ENCODE data around the gene IQSEC1. TPM values are rescaled to one million over a fixed set of nuclear protein-coding genes. Genes with fewer than 3 reads are reported as not detected.
A peak's percentile ranks its signal among the peaks of the same experiment; 100 is the strongest.

IQSEC1 gene
- polyA plus RNA-seq, 3 donors, result 17.7 to 61.7 (median 30.3) TPM

GRCh38 chr3:13009132-13009945 is 63.9 kb downstream of the IQSEC1 start:
- H3K27ac ChIP-seq (ENCODE audit: low read depth in 1 of 2, low read length in 2 of 2), result peak overlapping the region; percentile 98 to 100
- H3K27me3 ChIP-seq (ENCODE audit: control insufficient read depth in 2 of 2, insufficient read depth in 2 of 2, low read length in 2 of 2), result no peaks in the 10 kb centered on the region
- H2AFZ ChIP-seq (ENCODE audit: insufficient read depth, low read depth, low read length, poor library complexity, severe bottlenecking), result no peak overlapping the region
- Mint-ChIP-seq H3K36me3 (peaks cover 70% of the 10 kb centered on the region in 2 donors), H3K27ac (peak overlapping the region; percentile 99 to 100 (median 100)), H3K9me3 (peaks cover 0 to 3% (median 0%) of the 10 kb centered on the region in 7 donors), H3K4me3 (peak overlapping the region; percentile 78 to 89), H3K4me1 (peaks cover 95% of the 10 kb centered on the region), H3K27me3 (ENCODE audit: low read depth in 3 of 3) (peaks cover 0 to 9% (median 0%) of the 10 kb centered on the region in 3 donors)
- peaks cover 59% of the 10 kb centered on the region for H4K20me1 ChIP-seq (ENCODE audit: insufficient read depth, low read length)
- no peaks in the 10 kb centered on the region for H3K9me3 ChIP-seq (replicated peaks in 1 of 2; ENCODE audit: control insufficient read depth in 1 of 2, insufficient read depth in 1 of 2, low read length in 2 of 2)
- peak overlapping the region; percentile 98 for H3K4me2 ChIP-seq (replicated peaks; ENCODE audit: extremely low read depth, low read length, poor library complexity, severe bottlenecking)
- peaks cover 98 to 100% of the 10 kb centered on the region in 2 donors for H3K4me1 ChIP-seq (ENCODE audit: control insufficient read depth in 1 of 2, insufficient read depth in 2 of 2, low read length in 2 of 2)
- H3K9ac ChIP-seq (ENCODE audit: insufficient read depth, low read length, poor library complexity, severe bottlenecking), result peak overlapping the region; percentile 64
- peak; percentile 97 to 98 (median 98) for DNase-seq
- no peak for TF ChIP-seq CTCF (IDR thresholded peaks at IDR 0.05)
- H3K79me2 ChIP-seq (ENCODE audit: insufficient read depth, low read length), result peaks cover 84% of the 10 kb centered on the region
- intact Hi-C loops (cut with micrococcal nuclease), result loop anchor here in 1 of 2 donors (1.0 kb wide), 1 partner anchor 10 kb away; no protein-coding TSS in a partner anchor
- H3K4me3 ChIP-seq (replicated peaks in 1 of 3; ENCODE audit: low read depth in 2 of 3, low read length in 3 of 3), result peak overlapping the region in 2 of 3 experiments; percentile 28 to 68
- 10% methylated on average over 10 of the region's 16 CpGs for WGBS (ENCODE audit: insufficient coverage)
- peaks cover 9 to 42% of the 10 kb centered on the region in 2 donors for H3K36me3 ChIP-seq (replicated peaks in 1 of 2; ENCODE audit: control insufficient read depth in 1 of 2, insufficient read depth in 2 of 2, low read length in 2 of 2)

GRCh38 chr3:13008155-13008995 is 64.9 kb downstream of the IQSEC1 start:
- Mint-ChIP-seq H3K36me3 (peaks cover 72 to 73% of the 10 kb centered on the region in 2 donors), H3K4me1 (peaks cover 99% of the 10 kb centered on the region), H3K27ac (peak overlapping the region; percentile 99 to 100 (median 100)), H3K9me3 (peaks cover 0 to 3% (median 0%) of the 10 kb centered on the region in 7 donors), H3K27me3 (ENCODE audit: low read depth in 3 of 3) (peaks cover 0 to 9% (median 0%) of the 10 kb centered on the region in 3 donors), H3K4me3 (peak overlapping the region; percentile 53 to 78)
- Histone ChIP-seq H3K27ac (ENCODE audit: low read depth in 1 of 2, low read length in 2 of 2) (peak overlapping the region; percentile 98 to 100), H3K79me2 (ENCODE audit: insufficient read depth, low read length) (peaks cover 84% of the 10 kb centered on the region), H3K36me3 (replicated peaks in 1 of 2; ENCODE audit: control insufficient read depth in 1 of 2, insufficient read depth in 2 of 2, low read length in 2 of 2) (peaks cover 9 to 42% of the 10 kb centered on the region in 2 donors), H2AFZ (ENCODE audit: insufficient read depth, low read depth, low read length, poor library complexity, severe bottlenecking) (no peak overlapping the region), H3K27me3 (ENCODE audit: control insufficient read depth in 2 of 2, insufficient read depth in 2 of 2, low read length in 2 of 2) (no peaks in the 10 kb centered on the region), H3K9me3 (replicated peaks in 1 of 2; ENCODE audit: control insufficient read depth in 1 of 2, insufficient read depth in 1 of 2, low read length in 2 of 2) (no peaks in the 10 kb centered on the region), H4K20me1 (ENCODE audit: insufficient read depth, low read length) (peaks cover 59% of the 10 kb centered on the region), H3K4me2 (replicated peaks; ENCODE audit: extremely low read depth, low read length, poor library complexity, severe bottlenecking) (peak overlapping the region; percentile 98), H3K9ac (ENCODE audit: insufficient read depth, low read length, poor library complexity, severe bottlenecking) (peak overlapping the region; percentile 41), H3K4me3 (replicated peaks in 1 of 3; ENCODE audit: low read depth in 2 of 3, low read length in 3 of 3) (peak overlapping the region in 1 of 3 experiments; percentile 52), H3K4me1 (ENCODE audit: control insufficient read depth in 1 of 2, insufficient read depth in 2 of 2, low read length in 2 of 2) (peaks cover 98 to 100% of the 10 kb centered on the region in 2 donors)
- DNase-seq, result no peak
- 86% methylated on average over 7 of the region's 17 CpGs for WGBS (ENCODE audit: insufficient coverage)
- intact Hi-C loops (cut with micrococcal nuclease), result no loop called here
- no peak for TF ChIP-seq CTCF (IDR thresholded peaks at IDR 0.05)
